ENCODE measurements around the gene VPS13A. TPM values are rescaled to one million over a fixed set of nuclear protein-coding genes. Genes with fewer than 3 reads are reported as not detected.
"Not testable (repeated sequence)": the region's sequence is repeated elsewhere in the genome, so short reads cannot be mapped to it uniquely, and the experiment has no call there.

Gene VPS13A
- polyA plus RNA-seq, 4 donors: 21.8 to 39.3 (median 33.0) TPM

DNA sequence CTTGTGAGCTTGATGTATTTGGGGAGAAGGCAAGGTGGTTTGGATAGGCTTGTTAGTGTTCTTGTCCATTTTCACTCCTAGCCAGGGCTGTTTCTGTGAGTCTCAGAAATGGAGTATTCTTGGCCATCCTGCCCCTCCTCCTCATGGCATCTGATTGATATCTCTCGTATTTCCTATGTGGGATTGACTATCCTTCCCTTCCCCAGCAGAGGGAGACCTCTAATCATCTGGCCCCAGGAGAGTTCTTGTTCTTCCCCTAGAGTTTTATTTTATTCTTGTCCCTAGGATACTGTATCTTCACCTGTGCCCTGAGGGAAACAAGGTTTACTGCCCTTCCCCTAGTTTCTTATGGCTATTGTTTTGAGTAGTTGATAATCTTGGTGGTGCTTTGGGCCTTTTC is 114.4 kb downstream of the VPS13A start:
- no peak for DNase-seq (ENCODE audit: low read depth in 4 of 4, low spot score in 3 of 4)

DNA sequence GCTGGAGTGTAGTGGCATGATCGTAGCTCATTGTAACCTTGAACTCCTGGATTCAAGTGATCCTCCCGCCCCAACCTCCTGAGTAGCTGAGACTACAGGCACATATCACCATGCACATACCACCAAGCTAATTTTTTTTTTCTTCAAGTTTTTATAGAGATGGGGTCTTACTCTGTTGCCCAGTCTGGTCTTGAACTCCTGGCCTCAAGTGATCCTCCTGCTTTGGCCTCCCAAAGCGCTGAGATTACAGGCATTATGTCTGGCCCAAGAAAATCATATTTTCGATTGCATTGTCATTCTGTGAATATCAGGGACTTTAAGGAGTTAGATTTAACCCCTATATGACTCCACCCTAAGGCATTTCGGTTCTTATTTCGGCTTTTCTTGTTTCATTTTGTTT is 116.6 kb downstream of the VPS13A start:
- DNase-seq (ENCODE audit: low read depth in 4 of 4, low spot score in 3 of 4): no peak

DNA sequence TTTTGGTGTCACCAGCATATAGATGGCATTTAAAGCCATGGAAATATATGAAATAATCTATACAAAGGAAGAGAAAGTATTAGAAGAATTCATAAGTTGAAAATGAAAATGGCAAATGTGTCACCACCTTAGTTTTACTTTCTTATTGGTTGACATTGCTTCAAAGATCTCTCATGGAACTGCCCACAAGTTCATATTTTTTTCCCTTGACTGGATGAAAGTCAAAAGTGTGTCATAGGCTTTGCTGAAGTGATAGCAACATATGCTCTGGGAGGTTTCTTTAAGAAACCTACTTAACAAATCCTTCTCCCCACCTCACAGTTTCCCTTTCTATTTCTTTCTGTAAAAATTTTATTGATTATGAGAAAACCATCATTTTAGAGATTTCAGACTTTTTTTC is 127.2 kb downstream of the VPS13A start:
- no peak for DNase-seq (ENCODE audit: low read depth in 4 of 4, low spot score in 3 of 4)

DNA sequence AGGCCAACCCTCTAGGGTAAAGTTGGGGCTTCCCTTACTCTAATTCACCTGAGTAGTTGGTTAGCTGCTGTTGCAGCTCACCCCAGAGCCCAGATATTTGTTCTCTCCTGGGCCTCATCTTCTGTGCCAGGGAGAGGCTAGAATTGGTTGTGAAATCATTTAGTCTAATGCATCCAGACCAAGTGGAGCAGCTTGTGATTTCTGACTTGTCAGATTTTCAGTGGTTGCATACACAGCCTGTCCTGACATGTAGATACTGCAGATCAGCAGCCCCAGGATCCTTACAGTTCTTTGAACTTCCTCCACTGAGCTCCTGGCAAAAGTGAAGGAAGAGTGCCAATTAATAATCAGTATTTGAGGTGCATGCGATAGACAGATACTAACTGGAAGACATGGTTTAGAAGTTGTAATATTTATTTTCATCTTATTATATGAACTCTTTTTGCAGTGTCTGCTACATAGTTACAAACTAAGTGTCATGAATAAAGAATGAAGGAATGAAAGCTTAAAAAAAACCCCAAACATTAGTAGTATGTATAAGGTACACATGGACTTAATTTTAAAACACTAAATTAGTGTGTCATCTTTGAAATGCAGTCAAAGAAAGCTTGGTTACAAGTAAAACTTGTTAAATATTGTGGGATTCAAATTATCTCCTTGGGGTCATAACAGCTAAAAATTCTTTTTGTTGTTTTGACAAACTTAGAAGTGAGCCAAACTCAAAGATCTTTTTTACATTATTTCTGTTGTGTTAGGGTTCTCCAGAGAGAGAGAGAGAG is 128.5 kb downstream of the VPS13A start:
- DNase-seq (ENCODE audit: low read depth in 4 of 4, low spot score in 3 of 4): no peak

DNA sequence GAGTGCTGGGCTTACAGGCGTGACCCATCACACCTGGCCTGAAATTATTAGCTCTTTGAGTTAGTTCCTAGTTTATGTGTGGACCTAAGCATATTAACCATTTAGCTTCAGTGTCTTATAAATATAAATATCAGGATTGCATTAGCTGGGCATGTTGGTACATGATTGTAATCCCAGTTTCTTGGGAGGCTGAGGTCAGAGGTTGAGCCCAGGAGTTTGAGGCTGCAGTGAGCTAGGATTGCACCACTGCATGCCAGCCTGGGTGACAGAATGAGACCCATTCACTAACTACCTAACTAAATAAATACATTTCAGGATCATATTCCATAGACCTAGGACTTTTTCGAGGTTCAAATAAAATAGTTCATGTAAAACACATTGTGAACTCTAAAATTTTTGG is 129.8 kb downstream of the VPS13A start:
- no peak for DNase-seq (ENCODE audit: low read depth in 4 of 4, low spot score in 3 of 4)

DNA sequence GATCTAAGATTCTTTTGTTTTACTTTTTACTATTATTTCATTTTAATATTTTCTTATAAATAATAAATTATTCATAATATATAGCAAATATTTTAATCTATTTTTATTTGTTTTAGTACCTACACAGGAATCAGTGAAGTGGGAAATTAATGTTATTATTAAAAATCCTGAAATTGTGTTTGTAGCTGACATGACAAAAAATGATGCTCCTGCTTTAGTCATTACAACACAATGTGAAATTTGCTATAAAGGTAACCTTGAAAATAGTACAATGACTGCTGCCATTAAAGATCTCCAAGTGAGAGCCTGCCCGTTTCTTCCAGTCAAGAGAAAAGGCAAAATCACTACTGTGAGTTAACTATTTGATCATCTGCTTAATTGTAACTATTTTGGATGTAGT is 138.7 kb downstream of the VPS13A start:
- no peak for DNase-seq (ENCODE audit: low read depth in 4 of 4, low spot score in 3 of 4)

DNA sequence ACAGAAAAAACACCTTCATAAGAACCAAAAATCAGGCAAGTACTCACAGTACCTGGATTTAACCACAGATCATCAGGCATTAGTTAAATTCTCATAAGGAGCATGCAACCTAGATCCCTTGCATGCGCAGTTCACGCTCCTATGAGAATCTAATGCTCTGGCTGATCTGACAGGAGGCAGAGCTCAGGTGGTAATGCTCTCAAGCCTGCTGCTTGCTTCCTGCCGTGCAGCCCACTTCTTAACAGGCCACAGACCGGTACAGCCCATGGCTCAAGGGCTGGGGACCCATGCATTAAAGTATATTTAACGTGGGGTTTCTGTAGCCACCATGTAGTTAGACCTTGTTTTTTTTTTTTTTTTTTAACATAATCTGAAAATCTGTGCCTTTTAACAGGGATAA is 147.7 kb downstream of the VPS13A start:
- no peak for DNase-seq (ENCODE audit: low read depth in 4 of 4, low spot score in 3 of 4)

DNA sequence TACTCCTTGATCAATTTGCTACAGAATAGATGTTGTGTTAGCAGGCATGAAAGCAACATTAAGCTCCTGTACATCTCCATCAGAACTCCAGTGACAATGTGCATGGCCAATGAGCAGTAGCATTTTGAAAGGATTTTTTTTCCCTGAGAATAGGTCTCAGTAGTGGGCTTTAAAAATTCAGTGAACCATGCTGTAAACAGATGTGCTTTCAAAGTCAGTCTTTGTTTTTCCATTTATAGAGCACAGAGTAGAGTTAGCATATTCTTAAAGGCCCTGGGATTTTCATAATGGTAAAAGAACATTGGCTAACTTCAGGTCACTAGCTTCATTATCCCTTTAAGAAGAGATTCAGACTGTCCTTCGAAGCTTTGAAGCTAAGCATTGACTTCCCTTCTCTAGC is 150.8 kb downstream of the VPS13A start:
- DNase-seq (ENCODE audit: low read depth in 4 of 4, low spot score in 3 of 4): no peak

DNA sequence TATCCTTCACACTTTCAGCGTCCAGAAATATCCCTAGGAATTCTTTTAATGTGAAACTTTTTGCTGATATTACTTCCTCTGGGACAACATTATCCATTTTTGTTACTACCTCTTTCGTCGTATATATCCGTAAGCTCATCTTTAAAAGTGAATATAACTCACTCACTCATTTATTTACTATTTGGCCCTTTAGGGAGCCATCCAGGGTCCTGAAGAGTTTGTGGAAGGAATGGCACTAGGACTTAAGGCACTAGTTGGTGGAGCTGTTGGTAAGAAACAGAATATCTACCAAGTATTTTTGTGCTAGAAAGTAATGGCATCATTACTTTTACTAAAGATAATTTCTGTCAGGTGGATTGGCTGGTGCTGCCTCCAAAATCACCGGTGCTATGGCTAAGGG is 192.7 kb downstream of the VPS13A start:
- DNase-seq (ENCODE audit: low read depth in 4 of 4, low spot score in 3 of 4): no peak

DNA sequence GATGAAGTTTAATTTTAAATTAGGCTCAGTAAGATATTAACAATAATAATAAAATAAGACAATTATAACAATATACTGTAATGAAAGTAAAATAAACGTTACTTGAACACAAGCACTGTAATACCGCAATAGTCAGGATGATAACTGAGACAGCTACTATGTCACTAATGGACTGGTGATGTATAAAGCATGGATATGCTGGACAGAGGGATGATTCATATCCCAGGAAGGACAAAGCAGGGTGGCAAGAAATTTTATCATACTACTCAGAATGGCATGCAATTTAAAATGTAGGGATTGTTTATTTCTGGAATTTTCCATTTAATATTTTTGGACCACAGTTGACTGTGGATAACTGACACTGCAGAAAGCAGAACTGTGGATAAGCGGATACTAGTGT is 196.9 kb downstream of the VPS13A start:
- no peak for DNase-seq (ENCODE audit: low read depth in 4 of 4, low spot score in 3 of 4)

DNA sequence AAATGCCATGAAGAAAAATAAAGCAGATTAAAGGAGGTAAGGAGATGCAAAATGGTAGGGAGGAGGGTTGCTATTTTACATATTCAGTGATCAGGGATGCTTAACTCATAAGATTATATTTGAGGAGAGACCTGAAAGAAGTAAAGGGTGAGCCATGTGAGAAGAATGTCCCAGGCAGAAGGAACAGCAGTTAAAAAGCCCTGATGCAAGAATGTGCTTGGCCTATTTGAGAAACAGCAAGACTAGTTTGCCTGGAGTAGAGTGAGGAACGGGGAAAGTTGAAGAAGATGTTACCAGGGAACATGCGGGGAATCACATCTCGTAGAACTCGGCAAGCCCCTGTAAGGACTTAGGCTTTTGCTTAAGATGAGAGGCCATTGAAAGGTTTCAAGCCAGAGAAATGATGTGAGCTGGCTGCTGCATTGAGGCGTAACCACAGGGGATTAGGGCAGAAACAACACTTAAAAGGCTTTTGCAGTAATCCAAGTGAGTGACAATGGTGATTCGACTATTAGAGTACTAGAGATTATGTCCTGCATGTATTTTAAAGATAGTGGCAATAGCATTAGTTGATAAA is 198.7 kb downstream of the VPS13A start:
- no peak for DNase-seq (ENCODE audit: low read depth in 4 of 4, low spot score in 3 of 4)

DNA sequence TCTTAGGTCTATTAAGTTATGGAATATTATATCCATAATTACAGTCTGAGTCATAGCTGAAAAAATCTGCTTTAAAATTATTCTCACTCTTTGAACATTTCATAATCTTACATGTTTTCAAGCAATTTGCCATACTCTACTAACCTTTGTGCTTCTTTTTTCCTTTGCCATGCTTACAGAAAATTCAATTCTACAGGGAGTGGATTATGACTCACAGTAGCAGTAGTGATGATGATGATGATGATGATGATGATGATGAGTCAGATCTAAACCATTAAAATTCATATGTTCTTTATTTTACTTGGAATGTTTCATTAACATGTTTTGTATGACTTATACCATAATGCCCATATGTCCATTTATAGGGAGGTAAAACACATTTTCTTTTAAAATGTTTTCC is 207.1 kb downstream of the VPS13A start:
- DNase-seq (ENCODE audit: low read depth in 4 of 4, low spot score in 3 of 4): no peak

DNA sequence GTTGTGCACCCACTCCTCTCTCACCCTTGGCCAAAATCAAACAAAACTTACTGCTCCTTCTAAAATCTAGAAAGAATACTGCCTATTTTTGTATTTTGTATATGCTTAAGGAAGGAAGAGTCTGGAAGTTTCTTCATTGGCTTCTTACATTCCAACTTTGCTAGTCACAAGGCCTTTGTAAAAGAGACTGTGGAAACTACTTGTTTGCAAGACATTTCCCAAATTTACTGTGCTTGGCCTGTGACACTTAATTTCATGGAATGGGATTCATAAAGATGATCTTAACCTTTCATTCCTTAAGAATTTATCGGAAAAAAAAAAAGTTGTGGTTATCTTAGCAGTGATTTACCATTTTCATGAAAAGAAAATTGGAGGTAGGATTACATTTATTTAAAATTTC is 208.9 kb downstream of the VPS13A start:
- no peak for DNase-seq (ENCODE audit: low read depth in 4 of 4, low spot score in 3 of 4)

DNA sequence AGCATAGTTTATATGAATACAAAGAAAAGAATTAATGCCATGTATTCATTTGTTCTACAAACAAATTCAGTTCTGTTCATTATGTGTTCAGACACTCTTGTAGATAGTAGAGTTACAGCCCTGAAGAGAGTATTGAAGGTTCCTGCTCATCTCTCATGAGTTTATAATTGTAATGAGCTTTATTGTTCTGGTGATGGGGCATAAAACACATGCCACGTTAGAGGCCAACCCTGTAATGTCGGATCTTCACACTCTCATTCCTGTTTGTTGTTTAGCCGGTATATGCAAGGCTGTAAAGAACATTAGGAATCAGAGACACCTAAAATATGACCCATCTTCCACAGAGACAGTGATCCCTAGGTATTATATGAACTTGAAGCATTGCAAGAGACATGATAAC is 214.5 kb downstream of the VPS13A start:
- no peak for DNase-seq (ENCODE audit: low read depth in 4 of 4, low spot score in 3 of 4)

DNA sequence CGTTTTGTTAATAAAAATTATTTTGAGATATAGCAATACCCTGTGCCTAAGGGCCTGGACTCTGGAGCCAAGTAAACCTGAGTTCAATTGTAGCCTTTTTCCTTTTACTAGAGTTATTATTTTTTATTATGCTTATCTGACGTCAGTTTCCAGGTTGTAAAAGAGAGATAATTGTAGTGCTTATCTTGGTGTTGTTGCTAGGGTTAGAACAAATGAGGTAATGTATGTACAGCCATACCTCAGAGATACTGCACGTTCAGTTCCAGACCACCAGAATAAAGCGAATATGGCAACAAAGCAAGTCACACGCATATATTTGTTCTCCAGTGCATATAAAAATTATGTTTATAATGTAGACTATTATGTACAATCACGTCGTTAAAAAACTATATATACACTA is 215.0 kb downstream of the VPS13A start:
- DNase-seq (ENCODE audit: low read depth in 4 of 4, low spot score in 3 of 4): no peak

DNA sequence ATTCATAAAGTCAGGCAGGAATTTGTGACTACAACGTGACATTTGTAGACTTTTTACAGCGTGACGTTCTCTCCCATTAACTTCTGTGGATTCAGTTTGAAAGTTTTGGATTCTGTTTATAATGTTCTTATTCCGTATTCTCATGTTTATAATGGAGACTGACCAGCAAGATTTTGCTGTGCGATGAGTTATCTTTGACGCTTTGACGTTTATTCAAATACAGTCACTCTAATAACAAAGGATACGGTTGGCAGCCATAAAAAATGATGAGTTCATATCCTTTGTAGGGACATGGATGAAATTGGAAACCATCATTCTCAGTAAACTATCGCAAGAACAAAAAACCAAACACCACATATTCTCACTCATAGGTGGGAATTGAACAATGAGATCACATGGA is 221.2 kb downstream of the VPS13A start:
- DNase-seq (ENCODE audit: low read depth in 4 of 4, low spot score in 3 of 4): not testable (repeated sequence)

DNA sequence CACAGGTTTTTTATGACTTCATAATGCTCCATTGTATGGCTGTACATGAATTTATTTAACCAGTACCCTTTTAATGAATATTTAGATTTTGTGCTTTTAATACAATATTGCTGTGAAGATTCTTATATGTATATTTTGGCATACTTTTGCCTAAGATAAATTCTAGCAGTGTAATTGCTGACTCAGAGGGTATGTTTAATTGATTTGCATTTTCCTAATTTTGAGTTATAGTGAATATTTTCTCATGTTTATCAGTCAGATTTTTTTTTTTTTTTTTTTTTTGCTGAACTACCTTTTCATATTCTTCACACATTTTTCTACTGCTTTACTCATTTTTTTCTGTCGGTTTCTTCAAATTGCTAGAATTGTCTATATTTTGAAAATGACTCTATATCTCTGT is 222.6 kb downstream of the VPS13A start:
- no peak for DNase-seq (ENCODE audit: low read depth in 4 of 4, low spot score in 3 of 4)

DNA sequence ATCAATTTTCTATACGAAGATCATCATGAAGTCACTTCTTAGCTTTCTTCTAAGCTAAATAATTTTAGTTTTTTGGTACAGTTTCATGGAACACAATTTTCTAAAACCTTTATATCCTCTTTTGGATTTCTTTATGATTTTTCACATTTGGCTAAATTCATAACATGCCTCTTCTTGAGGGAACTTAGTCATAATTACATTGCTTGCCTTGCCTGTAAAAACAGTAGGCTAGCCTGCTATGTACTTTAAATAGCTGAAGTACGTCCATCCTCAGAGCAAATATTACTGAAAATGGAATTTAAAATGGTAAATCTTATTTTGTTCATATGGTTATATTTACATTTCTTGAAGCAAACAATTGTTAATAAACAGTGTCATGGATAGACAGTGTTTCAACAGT is 225.0 kb downstream of the VPS13A start:
- DNase-seq (ENCODE audit: low read depth in 4 of 4, low spot score in 3 of 4): no peak

DNA sequence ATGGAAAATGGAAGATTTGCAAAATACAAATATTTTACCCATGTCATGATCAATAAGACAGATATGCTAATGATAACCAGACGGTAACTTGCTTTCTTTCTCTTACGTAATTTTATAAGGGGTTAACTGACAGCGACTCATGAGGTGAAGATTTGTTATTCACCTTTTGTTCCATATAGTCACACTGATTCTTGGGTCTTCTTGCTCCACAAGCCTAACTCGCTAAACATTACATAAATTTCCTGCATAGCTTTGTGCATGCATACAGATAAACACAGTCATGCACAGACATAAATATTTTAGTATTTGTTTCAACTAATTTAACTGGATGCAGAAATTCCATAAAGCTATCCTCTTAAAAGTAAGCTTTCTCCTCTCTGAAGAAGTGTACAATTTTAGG is 225.9 kb downstream of the VPS13A start:
- no peak for DNase-seq (ENCODE audit: low read depth in 4 of 4, low spot score in 3 of 4)

DNA sequence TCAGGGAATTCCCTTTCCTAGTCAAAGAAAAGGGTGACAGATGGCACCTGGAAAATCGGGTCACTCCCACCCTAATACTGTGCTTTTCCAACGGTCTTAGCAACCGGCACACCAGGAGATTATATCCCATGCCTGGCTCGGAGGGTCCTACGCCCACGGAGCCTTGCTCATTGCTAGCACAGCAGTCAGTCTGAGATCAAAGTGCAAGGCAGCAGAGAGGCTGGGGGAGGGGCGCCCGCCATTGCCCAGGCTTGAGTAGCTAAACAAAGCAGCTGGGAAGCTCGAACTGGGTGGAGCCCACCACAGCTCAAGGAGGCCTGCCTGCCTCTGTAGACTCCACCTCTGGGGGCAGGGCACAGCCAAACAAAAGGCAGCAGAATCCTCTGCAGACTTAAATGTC is 231.2 kb downstream of the VPS13A start:
- DNase-seq (ENCODE audit: low read depth in 4 of 4, low spot score in 3 of 4): not testable (repeated sequence)

DNA sequence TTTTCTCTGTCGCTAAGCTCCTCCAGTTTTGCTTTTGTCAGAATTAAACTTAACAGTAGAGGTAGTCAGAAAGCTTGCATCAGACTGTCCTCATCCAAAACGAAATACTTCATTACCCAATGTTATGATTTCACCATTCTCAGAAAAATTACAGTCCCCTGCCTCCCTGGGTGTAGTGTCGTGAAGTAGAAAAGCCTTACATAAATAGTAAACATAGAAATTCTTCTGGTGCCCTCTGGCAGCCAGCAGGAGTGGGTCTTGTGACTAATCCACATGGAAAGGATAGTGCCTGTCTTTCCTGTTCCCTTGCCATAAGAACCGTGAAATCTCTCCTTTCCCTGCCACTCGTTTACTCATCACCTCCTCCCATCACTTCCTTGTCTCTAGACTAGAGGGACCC is 240.2 kb downstream of the VPS13A start:
- no peak for DNase-seq (ENCODE audit: low read depth in 4 of 4, low spot score in 3 of 4)

DNA sequence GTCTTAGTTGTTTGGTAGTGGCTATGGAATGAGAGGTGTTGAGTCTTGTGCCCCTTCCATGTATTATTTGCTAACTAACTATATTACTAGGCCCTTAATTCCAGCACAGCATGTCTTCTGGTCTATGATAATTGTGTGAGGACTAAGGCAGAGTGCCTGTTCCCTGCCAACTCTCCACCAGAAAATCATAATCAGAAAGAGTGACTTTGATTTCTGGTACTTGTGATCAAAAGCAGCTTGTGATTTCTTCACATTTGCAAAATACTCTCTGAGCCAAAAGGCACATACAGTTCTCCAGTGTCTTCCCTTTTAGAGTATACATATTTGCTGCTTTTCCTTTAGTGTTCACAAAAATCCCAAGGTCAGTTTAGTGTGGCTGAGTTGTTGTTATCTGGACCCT is 240.9 kb downstream of the VPS13A start:
- DNase-seq (ENCODE audit: low read depth in 4 of 4, low spot score in 3 of 4): no peak

DNA sequence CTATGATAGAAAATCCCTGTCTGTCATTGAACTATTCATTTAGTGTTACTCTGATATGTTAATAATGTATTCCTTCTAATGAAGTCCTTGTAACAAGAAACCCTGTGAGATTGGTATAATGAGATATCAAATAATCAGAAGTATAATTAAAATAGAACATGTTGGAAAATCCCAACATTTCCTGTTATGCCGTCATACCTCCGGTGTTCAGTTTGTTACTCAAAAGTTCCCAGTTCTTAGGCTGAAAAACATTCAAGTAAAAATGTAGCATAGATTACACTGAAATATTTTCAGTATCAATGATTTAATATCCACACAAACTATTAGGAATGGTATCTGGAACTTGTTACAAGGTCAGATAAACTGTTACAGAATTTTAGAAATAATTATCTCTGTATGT is 243.3 kb downstream of the VPS13A start:
- DNase-seq (ENCODE audit: low read depth in 4 of 4, low spot score in 3 of 4): no peak

All from left renal pelvis (tissue), 4 donors.